Mesendoderm (in vitro differentiated cells): ENCODE data around the gene SLC44A3.

ENCODE experiments used
- DNase-seq: peaks from one replicate; pipeline ENCODE4 v3.0.0; 2013
- H2AK5ac ChIP-seq: 2 replicates; pipeline ENCODE4 v1.6.1; 2013; ENCODE audit warnings: low read length, inconsistent platforms
- H2BK120ac ChIP-seq: 2 replicates; pipeline ENCODE4 v1.6.1; 2013; ENCODE audit warnings: low read depth, mild to moderate bottlenecking, low read length, moderate library complexity, mixed read lengths
- H2BK15ac ChIP-seq: replicated peaks from 2 replicates; pipeline ENCODE4 v1.6.1; 2013; ENCODE audit warnings: low read depth, mild to moderate bottlenecking, moderate library complexity
- H2BK5ac ChIP-seq: 2 replicates; pipeline ENCODE4 v1.6.1; 2013; ENCODE audit warnings: low read length, inconsistent platforms
- H3K18ac ChIP-seq: 2 replicates; pipeline ENCODE4 v1.6.1; 2013; ENCODE audit warnings: mild to moderate bottlenecking, low read length, mixed read lengths
- H3K23ac ChIP-seq: one replicate; pipeline ENCODE4 v1.6.1; 2013; ENCODE audit warnings: low read length
- H3K27ac ChIP-seq: 2 replicates; pipeline ENCODE4 v1.5.1; 2013; ENCODE audit warnings: low read depth, mild to moderate bottlenecking, inconsistent platforms, low read length, moderate library complexity
- H3K27me3 ChIP-seq: 2 replicates; pipeline ENCODE4 v1.6.1; 2013; ENCODE audit warnings: low read length, control low read depth, mild to moderate bottlenecking, inconsistent platforms; ENCODE audit not compliant: insufficient read depth, poor library complexity
- H3K36me3 ChIP-seq: 2 replicates; pipeline ENCODE4 v1.6.1; 2013; ENCODE audit warnings: low read length, inconsistent platforms; ENCODE audit not compliant: control insufficient read depth, insufficient read depth
- H3K4ac ChIP-seq: one replicate; pipeline ENCODE4 v1.6.1; 2013; ENCODE audit warnings: low read depth, mild to moderate bottlenecking, low read length, moderate library complexity
- H3K4me1 ChIP-seq: 2 replicates; pipeline ENCODE4 v1.6.1; 2013; ENCODE audit warnings: low read depth, low read length, inconsistent platforms; ENCODE audit not compliant: control insufficient read depth
- H3K4me2 ChIP-seq: 2 replicates; pipeline ENCODE4 v1.6.1; 2013; ENCODE audit warnings: low read length
- H3K4me3 ChIP-seq: 2 replicates; pipeline ENCODE4 v1.5.1; 2013; ENCODE audit warnings: mild to moderate bottlenecking, low read length
- H3K56ac ChIP-seq: one replicate; pipeline ENCODE4 v1.6.1; 2013; ENCODE audit warnings: low read length
- H3K79me1 ChIP-seq: 2 replicates; pipeline ENCODE4 v1.6.1; 2013; ENCODE audit warnings: low read length, inconsistent platforms
- H3K79me2 ChIP-seq: 2 replicates; pipeline ENCODE4 v1.6.1; 2013; ENCODE audit warnings: mild to moderate bottlenecking, low read length; ENCODE audit not compliant: control insufficient read depth, insufficient read depth
- H3K9ac ChIP-seq: 2 replicates; pipeline ENCODE4 v1.6.1; 2013; ENCODE audit warnings: low read length, inconsistent platforms
- H4K5ac ChIP-seq: one replicate; pipeline ENCODE4 v1.6.1; 2013; ENCODE audit warnings: low read length
- H4K8ac ChIP-seq: one replicate; pipeline ENCODE4 v1.6.1; 2013; ENCODE audit warnings: low read depth, mild to moderate bottlenecking, control low read depth, low read length, moderate library complexity
- WGBS: extraction: QIAGEN DNeasy Blood & Tissue Kit; methylation state at CpG from one replicate; pipeline ENCODE4 v1.1.7; 2013; ENCODE audit warnings: low lambda C conversion rate, missing lambda C conversion rate; ENCODE audit not compliant: insufficient coverage; ENCODE audit errors: extremely low coverage; 5-methylcytosine and 5-hydroxymethylcytosine counted together

The SLC44A3 gene

GRCh38 chr1:94887603-94888171, 67.5 kb downstream of the SLC44A3 start:
- no peak overlapping the region for H2BK15ac ChIP-seq
- no peak overlapping the region for H3K4ac ChIP-seq
- H3K27me3 ChIP-seq: no peaks in the 10 kb centered on the region
- H3K56ac ChIP-seq: no peak overlapping the region
- DNase-seq: no peak
- no peak overlapping the region for H2BK120ac ChIP-seq
- no CpG with 5 or more reads among the region's 4 CpGs for WGBS
- H3K79me1 ChIP-seq: no peaks in the 10 kb centered on the region
- H3K4me1 ChIP-seq: peaks cover 2% of the 10 kb centered on the region
- no peak overlapping the region for H2AK5ac ChIP-seq
- no peak overlapping the region for H3K4me3 ChIP-seq
- no peaks in the 10 kb centered on the region for H3K36me3 ChIP-seq
- H2BK5ac ChIP-seq: no peak overlapping the region
- no peak overlapping the region for H3K9ac ChIP-seq
- no peak overlapping the region for H4K5ac ChIP-seq
- no peak overlapping the region for H3K18ac ChIP-seq
- H3K4me2 ChIP-seq: no peak overlapping the region
- H3K79me2 ChIP-seq: no peaks in the 10 kb centered on the region
- H4K8ac ChIP-seq: no peak overlapping the region
- H3K27ac ChIP-seq: no peak overlapping the region
- no peak overlapping the region for H3K23ac ChIP-seq

GRCh38 chr1:94888201-94888600, 68.0 kb downstream of the SLC44A3 start:
- Histone ChIP-seq H3K56ac (no peak overlapping the region), H3K79me2 (no peaks in the 10 kb centered on the region), H2BK5ac (no peak overlapping the region), H4K5ac (no peak overlapping the region), H3K27ac (no peak overlapping the region), H2AK5ac (no peak overlapping the region), H4K8ac (no peak overlapping the region), H3K27me3 (no peaks in the 10 kb centered on the region), H3K23ac (no peak overlapping the region), H3K4me2 (no peak overlapping the region), H2BK15ac (no peak overlapping the region), H3K4me3 (no peak overlapping the region), H3K4me1 (peaks cover 2% of the 10 kb centered on the region), H3K79me1 (no peaks in the 10 kb centered on the region), H3K9ac (no peak overlapping the region), H2BK120ac (no peak overlapping the region), H3K18ac (no peak overlapping the region), H3K36me3 (no peaks in the 10 kb centered on the region), H3K4ac (no peak overlapping the region)
- WGBS: no CpG with 5 or more reads among the region's 3 CpGs
- DNase-seq: no peak

GRCh38 chr1:94892604-94893254, 72.6 kb downstream of the SLC44A3 start:
- peaks cover 10% of the 10 kb centered on the region for H3K36me3 ChIP-seq
- no peaks in the 10 kb centered on the region for H3K79me1 ChIP-seq
- H3K4me1 ChIP-seq: no peaks in the 10 kb centered on the region
- no peak overlapping the region for H3K23ac ChIP-seq
- H3K4me3 ChIP-seq: no peak overlapping the region
- H2BK15ac ChIP-seq: no peak overlapping the region
- H3K79me2 ChIP-seq: peaks cover 1% of the 10 kb centered on the region
- no peak overlapping the region for H3K18ac ChIP-seq
- no peak overlapping the region for H3K4me2 ChIP-seq
- H3K27ac ChIP-seq: no peak overlapping the region
- H2BK120ac ChIP-seq: no peak overlapping the region
- H3K27me3 ChIP-seq: no peaks in the 10 kb centered on the region
- H2BK5ac ChIP-seq: no peak overlapping the region
- no CpG with 5 or more reads among the region's 4 CpGs for WGBS
- H2AK5ac ChIP-seq: no peak overlapping the region
- DNase-seq: no peak
- H3K56ac ChIP-seq: no peak overlapping the region
- no peak overlapping the region for H3K4ac ChIP-seq
- no peak overlapping the region for H4K8ac ChIP-seq
- no peak overlapping the region for H3K9ac ChIP-seq
- H4K5ac ChIP-seq: no peak overlapping the region

- H3K27ac ChIP-seq: no peak overlapping the region
- no peak overlapping the region for H3K4me3 ChIP-seq
- WGBS: no CpG with 5 or more reads among the region's 4 CpGs
- peaks cover 1% of the 10 kb centered on the region for H3K79me2 ChIP-seq
- no peak overlapping the region for H2BK5ac ChIP-seq
- H2BK15ac ChIP-seq: no peak overlapping the region
- no peak overlapping the region for H3K4ac ChIP-seq
- H4K5ac ChIP-seq: no peak overlapping the region
- H3K18ac ChIP-seq: no peak overlapping the region
- H2AK5ac ChIP-seq: no peak overlapping the region
- no peak overlapping the region for H4K8ac ChIP-seq
- no peak overlapping the region for H3K23ac ChIP-seq
- H3K56ac ChIP-seq: no peak overlapping the region
- peaks cover 14% of the 10 kb centered on the region for H3K36me3 ChIP-seq
- H3K9ac ChIP-seq: no peak overlapping the region
- H3K27me3 ChIP-seq: no peaks in the 10 kb centered on the region
- no peaks in the 10 kb centered on the region for H3K79me1 ChIP-seq
- no peak overlapping the region for H2BK120ac ChIP-seq
- H3K4me2 ChIP-seq: no peak overlapping the region
- no peak for DNase-seq
- no peaks in the 10 kb centered on the region for H3K4me1 ChIP-seq
These were observed 74.5 kb downstream of the SLC44A3 start for GRCh38 chr1:94894630-94895029.

GRCh38 chr1:94895518-94895917, 75.4 kb downstream of the SLC44A3 start:
- no CpG with 5 or more reads among the region's 1 CpG for WGBS

More at GRCh38 chr1:94895518-94895917, 75.4 kb downstream of the SLC44A3 start:
- H3K4me3 ChIP-seq: no peak overlapping the region
- H2BK15ac ChIP-seq: no peak overlapping the region
- H2BK120ac ChIP-seq: no peak overlapping the region
- H2AK5ac ChIP-seq: no peak overlapping the region
- no peaks in the 10 kb centered on the region for H3K27me3 ChIP-seq
- H3K23ac ChIP-seq: no peak overlapping the region
- peaks cover 14% of the 10 kb centered on the region for H3K36me3 ChIP-seq
- no peak overlapping the region for H2BK5ac ChIP-seq
- no peak overlapping the region for H3K56ac ChIP-seq
- H3K18ac ChIP-seq: no peak overlapping the region
- H3K4ac ChIP-seq: no peak overlapping the region
- no peak overlapping the region for H3K9ac ChIP-seq
- no peak overlapping the region for H4K8ac ChIP-seq
- H3K79me2 ChIP-seq: peaks cover 1% of the 10 kb centered on the region
- H3K4me1 ChIP-seq: no peaks in the 10 kb centered on the region
- DNase-seq: no peak
- peaks cover under 1% of the 10 kb centered on the region for H3K79me1 ChIP-seq
- H4K5ac ChIP-seq: no peak overlapping the region
- H3K27ac ChIP-seq: no peak overlapping the region
- H3K4me2 ChIP-seq: no peak overlapping the region
